Activated CD8-positive, alpha-beta memory T cell treated with anti-CD3 and anti-CD28 coated beads, Interleukin-2, amount 50 U/mL, for 24 hours (primary cell): ENCODE measurements around the gene LRRC4C.
"Not testable (repeated sequence)": the region's sequence is repeated elsewhere in the genome, so short reads cannot be mapped to it uniquely, and the experiment has no call there.

Source experiments
- DNase-seq: peaks from one replicate; pipeline ENCODE4 v3.0.0-alpha.2; 2020; ENCODE audit errors: extremely low read depth

Gene LRRC4C

DNA sequence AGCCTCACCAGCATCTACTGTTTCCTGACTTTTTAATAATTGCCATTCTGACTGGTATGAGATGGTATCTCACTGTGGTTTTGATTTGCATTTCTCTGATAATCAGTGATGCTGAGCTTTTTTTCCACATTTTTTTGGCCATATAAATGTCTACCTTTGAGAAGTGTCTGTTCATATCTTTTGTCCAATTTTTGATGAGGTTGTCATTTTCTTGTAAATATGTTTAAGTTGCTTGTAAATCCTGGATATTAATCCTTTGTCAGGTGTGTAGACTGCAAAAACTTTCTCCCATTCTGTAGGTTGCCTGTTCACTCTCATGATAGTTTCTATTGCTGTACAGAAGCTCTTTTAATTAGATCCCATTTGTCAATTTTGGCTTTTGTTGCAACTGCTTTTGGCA is 439.8 kb downstream of the LRRC4C start:
- DNase-seq: not testable (repeated sequence)

DNA sequence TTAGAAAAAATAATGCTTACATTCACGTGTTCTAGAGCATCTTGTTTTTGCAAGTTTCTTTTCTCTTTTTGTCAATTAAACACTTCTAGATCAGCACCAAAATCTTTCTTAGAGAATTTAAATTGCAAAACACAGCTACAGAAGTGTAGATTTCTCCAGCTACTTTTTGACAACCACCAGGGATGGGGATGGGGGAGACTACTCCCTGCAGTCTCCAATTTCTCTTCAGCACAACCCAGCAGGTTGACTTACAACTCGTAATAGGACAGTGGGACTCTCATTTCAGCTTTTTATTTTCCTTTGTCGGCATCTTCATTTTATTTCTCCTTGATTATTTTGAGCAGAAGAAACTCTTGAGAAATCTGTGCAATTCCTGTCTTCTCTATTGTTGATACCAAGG is 441.2 kb downstream of the LRRC4C start:
- DNase-seq: no peak

DNA sequence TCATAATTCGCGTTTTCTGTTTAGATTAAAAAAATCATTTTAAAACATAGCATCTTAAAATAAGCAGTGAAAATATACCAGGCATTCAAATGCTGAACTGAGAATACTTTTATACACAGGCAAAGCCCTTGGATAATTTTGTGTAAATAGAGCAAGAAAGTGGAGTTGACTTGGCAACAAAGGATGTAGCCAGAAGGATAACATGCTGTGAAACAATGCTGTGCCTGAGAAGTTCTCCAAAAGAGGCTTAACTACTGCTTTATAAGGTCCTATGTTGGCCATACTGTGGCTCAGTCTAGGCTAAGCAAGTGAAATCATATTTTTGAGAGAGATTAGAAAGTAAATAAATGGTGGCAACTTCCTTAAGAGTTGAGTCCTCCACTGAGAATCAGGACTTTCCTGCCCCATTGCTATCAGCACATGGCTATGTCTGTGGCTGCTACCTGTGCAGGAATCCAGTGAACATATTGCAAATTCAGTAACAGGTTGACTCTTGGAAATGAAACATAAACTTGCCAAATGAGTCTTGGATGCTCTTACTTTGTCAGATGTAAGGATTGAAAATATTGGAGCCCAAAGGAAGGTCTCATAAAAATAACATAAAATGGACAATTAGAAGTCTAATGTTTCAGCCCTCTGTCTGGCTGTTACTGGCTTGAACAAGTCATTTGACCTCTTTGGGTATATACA is 448.9 kb downstream of the LRRC4C start:
- DNase-seq: no peak

DNA sequence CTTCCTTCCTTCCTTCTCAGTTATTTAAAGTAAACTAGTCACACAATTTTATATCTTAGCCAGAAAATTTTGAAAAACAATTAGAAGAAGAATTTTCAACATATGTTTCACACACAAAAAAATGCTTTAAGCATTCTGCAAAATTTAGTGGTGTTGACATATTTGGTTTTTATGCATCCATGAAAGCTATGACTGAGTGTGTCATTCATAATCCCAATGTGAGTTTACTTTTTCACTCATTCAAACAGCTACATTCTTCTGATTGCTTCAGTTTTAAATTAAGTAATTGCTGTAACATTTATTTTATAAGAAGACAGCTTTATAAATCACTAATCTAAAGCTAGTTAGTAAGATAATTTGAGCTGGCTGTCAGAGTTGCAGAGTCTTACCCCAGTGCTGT is 453.5 kb downstream of the LRRC4C start:
- DNase-seq: no peak

DNA sequence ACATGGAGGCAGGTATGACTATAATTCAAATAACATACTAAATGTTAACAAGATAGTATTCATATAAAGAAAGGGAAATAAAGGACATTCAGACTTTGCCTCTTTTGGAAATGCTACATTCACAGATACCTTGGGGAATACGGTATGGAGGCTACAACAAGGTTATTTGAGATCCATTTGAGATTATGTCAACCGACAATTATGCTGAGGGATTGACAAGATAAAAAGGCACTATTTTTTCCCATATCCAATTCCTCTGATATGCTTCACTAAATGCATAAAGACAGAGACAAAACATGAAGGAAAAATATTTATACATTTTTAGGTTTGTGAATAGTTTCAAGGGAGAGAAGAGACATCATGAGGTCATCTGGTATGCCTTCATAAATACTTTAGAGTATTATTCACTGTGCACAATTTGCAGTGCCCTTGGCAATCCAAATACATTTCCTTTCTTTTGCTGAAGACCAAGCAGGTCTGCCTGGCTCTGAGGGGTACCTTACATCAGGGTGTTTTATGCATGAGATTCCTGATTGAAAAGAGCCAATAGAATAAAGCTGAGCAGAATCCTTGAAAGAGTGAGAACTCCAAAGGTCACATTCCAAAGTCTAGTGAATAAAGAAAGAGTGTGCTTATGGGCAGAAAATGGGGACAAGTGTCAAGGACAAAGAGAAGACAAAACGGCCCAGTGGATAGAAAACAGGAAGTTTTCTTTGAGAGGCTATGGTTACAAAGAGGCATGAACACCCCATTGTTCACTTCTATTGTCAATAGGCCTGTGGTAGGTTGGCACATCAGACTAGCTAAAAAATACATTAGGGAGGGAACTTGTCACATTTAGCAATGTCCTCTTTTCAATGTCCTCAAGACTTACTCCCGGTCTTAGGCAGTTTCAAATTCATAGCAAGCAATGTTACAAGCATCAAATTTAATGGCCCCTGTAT is 455.8 kb downstream of the LRRC4C start:
- DNase-seq: no peak

DNA sequence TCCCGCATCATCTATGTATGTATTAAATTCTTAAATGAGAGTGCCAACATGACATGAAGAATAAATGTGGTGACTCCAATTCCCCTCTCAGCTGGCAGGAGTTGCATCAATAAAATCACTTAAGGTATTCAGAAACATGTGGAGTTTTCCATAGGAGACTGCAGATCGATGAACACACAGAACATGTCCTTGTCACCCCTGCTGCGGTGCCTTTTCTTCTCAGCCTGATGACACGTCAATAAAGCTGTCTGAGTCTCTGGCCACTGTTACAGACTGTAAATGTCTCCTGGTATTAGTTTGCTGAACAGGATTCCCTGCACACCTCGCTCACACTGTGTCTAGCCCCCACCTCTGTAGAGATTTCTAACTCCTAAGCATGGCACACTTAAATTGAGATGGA is 460.5 kb downstream of the LRRC4C start:
- no peak for DNase-seq

DNA sequence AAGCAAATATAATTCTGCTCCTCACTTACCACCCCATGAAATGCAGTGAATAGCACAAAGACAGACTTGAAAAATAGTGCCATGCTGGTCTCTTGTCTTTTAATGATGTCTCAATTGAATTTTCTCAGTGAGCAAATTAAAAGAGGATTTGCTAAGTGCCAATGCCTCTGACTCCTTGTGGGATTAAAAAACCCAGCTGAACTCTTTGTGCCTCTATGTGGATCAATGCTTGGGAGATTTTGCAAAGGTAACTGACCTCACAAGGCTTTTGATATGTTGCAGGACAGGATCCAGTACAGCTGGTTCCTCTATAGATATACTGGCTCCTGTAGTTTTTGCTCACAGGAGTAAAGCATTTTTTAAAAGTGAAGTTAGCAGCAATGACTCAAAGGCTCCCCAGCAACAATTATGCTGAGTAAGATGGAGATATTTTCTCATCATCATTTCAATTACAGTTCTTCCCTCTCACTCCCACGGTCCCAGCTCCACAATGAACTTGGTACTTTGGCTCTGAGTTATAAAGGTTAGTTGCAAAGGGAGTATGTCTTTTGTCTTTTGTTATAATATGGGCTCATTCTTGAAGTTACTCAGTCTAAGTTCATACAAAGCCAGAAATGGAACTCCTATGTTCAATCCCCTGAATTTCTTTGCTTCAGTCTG is 471.5 kb downstream of the LRRC4C start:
- no peak for DNase-seq

DNA sequence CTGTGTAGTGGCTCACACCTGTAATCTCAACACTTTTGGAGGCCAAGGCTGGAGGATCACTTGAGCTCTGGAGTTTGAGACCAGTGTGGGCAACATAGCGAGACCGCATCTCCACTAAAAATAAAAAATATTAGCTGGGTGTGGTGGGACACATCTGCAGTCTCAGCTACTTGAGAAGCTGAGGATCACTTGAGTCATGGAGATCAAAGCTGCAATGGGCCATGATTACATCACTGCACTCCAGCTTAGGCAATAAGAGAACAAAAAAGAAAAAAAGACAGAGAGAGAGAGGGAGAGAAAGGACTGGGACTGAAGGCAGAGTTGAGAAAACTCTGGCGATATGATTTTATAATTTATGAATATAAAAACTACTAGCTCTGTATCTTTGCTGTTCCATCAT is 473.1 kb downstream of the LRRC4C start:
- DNase-seq: no peak

DNA sequence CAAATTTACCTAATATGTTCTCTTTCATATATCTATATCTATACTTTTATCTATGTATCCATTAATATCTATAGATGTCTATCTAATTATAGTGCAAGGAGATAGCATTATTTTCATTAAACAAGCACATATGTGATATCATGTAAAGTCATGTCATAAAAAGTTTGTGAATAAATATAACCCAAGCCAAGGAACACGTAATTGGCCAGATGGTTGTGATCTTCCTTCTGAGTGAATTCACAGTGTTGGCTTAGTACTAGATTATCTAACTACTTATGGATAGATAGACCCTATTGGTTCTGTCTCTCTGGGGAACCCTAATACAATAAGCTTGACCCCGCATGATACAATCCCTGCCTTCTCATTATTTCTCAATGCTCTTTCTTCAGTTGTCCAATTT is 484.4 kb downstream of the LRRC4C start:
- no peak for DNase-seq

DNA sequence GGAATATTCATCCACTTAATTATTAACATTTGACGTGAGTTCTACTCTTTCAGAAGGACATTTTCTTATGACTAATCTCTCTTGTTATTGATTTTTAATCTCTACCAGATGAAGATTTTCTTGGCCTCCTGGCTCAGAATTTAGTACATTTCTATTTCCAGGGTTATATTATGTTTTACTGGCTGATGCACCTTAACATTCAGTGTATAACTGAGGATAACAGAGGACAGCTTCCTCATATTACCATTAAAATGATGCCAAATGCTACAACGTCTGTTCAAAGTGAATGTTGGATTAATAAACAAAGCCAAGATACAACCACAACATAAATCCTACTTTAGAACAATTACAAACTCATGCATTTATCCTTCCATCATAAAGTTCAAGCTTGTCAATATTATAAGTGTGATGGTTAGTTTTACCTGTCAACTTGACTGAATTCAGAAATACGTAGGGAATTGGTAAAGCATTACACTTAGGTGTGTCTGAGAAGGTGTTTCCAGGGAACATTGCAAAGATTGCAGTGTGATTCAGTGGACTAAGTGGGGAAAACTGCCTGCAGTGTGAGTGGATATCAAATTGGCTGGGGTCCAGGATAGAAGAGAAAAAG is 485.2 kb downstream of the LRRC4C start:
- no peak for DNase-seq

DNA sequence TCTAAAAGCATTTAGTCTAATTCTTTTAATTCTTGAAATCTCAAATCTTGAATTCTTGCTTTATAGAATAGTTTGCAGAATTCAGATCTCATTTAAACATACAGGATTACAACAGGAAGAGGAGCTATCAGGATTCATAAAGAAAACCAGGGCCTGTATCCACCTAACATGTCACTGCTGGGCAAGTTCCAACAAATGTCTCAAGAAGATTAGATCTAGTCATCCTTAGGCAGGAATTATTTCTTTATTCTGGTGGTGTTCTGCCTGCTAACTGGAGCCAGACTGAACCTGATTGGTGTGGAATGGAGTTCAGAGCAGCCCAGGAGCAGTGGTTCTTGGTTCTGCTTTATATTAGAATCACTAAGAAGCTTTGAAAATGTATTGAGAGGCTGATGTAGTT is 500.7 kb downstream of the LRRC4C start:
- no peak for DNase-seq

DNA sequence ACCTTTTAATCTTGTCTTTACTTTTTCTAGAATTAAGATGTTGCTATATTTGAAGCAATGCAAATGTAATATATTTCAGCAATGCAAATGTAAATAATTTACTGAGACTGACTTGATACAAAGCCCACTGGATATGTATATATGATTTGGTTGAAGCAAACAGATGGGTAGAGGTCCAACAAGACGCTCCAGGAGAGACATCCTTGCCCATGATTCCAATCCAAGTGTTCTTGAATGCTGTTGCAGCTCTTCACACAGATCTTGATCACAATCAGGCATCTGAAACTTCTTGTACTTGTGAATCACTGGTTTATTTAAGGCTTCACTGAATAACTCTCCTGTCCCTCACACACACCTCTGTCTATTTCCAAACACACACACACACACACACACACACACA is 507.0 kb downstream of the LRRC4C start:
- DNase-seq: no peak

DNA sequence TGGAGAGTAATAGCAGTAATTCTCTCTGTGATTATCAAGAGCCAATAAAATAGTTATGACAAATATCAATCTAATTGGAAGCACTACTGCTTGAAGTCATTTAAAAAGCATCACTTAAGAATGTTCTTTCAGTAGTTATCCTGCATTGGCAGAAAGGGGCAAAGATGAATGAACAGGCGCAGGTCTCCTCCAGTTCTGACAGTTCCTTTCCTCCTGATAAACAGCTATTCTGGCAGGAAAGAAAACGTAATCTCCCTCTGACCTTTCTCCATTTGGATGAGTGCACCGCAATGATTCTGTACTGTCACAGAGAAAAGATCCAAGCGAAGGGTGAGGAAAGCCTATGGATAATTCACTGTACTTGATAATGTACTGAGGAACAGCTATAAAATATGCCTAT is 521.5 kb downstream of the LRRC4C start:
- no peak for DNase-seq

DNA sequence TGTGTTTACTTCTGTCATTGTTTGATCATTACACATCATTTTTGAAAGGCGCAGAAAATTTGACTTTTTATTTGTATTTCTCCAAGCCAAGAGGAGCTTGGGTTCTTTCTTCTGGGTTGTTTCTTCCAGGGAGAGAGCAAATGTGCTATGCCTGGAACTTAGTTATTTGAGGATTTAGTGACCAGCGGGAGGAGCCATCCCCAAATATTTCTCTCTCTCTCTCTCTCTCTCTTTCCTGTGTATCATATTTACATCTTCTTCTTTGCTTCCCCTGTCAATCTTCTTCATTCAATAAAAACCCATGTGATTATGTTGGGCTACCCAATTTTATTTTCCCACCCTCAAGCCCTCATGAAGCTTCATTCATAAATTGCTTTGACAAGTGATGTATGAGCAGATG is 534.5 kb downstream of the LRRC4C start:
- no peak for DNase-seq

DNA sequence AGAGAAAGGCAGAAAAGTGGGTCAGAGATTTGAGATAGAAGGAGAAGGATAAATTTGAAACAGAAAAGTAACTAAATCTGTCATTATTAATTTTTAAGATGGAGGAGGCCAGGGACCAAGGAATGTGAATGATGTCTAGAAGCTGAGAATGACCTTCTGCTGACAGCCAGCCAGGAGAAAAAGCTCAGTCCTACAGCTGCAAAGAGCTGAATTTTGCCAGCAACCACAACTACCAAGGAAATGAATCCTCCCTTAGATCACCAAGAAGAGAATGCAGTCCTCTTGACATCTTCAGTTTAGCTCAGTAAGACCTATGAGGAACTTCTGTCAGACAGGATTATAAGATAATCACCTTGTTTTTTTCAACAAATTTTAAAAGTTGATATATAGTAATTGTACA is 538.2 kb downstream of the LRRC4C start:
- DNase-seq: no peak

DNA sequence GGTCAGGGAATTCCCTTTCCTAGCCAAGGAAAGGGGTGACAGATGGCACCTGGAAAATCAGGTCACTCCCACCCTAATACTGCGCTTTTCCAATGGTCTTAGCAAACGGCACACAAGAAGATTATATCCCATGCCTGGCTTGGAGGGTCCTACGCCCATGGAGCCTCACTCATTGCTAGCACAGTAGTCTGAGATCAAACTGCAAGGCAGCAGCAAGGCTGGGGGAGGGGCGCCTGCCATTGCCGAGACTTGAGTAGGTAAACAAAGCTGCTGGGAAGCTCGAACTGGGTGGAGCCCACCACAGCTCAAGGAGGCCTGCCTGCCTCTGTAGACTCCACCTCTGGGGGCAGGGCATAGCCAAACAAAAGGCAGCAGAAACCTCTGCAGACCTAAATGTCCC is 548.7 kb downstream of the LRRC4C start:
- not testable (repeated sequence) for DNase-seq

DNA sequence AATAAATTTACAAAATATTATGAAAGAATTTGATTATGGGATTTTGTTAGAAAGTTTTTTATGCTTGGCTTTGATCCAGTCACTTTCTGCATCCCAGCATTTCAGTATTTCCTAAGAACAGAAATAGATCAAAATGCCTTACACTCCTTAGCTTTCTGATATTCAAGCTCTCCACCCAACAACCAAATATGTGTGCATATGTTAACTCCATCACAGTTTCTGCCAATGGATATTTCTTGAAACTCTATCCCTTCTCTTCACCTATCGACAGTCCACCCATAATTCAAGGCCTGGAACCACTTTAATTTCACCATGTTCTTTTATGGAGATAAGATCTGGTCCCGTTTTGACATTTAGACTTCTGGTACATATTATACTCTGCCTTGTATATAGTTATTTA is 565.0 kb downstream of the LRRC4C start:
- DNase-seq: no peak

DNA sequence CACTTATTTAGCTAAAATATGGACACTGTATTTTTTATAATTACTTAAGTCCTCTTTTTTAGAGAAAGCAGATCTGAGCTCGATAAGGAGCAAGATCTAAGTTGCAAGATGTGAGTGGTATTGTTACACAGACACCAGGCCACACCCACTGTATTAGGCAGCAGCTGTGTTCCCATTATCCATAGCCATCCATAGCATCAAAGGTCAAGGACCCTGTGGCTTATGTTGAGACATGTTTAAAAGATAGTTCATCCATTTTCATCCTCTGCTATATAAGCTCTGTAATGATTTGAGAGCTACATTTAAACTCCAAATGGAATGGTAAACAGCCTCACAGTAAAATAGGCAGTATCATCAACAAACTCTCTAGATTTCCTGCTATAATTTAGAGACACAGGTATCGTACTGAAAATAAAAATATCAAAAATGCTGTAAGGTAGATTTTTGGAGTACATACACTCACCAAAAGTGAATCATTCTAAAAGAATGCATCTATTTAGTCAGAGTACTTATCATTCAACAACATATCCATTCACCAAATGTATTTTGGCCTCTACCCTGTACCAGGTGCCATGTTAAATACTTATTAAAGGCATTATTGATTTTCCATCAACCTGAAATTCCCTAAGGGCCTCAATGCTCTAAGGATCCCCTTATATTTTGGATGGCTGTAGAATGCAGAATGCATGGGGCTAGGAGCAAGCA is 574.0 kb downstream of the LRRC4C start:
- DNase-seq: no peak

DNA sequence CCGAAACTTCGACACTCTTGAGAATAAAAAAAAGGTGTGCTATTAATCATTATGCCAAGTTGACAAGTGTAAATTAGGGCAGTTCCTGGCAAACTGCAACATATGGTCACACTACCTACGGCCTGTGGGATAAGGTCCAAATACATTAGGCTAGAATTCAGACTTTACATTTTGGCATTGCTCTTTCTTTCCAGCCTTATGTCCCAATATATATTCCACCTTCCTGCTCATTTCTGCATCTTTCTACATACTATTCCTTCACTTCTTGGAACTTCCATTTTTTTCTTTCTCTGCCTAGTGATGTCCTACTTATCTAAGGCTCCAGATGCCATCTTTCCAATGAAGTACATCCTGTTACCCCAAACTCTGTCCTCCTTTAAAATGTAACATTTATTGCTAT is 577.2 kb downstream of the LRRC4C start:
- no peak for DNase-seq

DNA sequence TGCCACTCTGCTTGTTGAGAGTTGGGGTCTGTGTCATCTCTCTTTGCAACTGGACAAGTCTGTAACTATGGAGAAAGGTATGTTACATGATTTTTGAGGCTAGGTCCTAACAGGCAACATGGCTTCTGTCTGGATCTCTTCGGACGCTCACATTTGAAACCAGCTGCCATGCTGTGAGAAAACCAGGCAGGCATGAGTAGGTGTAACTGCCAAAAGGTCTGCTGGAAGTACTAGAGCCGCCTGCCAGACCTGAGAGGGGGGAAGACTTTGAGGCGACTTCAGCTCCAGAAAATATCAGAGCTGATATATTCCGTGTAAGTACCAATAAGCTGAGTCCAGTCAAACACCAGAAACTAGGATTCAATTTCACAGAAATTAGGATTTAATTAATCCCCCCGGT is 579.5 kb downstream of the LRRC4C start:
- DNase-seq: no peak

DNA sequence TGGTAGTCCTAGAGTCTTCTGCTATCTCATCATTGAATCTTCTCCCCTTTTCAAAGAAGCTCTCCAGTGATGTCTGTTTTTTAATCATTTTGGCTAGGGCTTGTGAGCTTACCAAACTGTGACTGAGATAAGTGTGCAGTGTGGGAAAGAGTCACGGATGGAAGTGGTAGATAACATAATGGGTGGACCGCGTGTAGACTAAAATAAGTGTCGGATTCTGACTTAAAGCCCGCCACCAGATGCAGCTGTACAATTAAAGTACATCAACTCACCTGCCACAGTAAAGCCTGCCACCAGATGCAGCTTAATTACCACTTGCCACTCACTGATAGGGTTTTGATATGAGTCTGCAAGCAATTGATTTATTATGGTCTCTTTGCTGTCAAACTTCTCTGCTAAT is 581.5 kb downstream of the LRRC4C start:
- DNase-seq: no peak

DNA sequence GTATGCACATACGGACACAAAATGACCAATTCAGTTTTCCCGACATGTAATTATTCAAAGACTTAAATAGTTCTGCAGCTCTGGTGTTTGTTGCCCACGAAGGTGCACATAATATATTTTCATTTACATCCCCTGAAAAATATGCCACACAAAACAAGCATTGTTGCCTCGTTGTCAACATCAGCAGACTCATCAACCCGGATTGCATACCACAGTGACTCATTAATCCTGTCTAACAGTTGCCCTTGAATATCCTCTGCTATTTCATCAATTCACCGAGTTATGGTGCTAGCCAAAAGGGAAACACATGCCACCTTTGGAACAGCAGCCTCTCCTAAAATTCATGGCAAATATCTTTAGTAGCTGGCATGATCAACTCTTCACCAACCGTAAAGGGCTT is 582.2 kb downstream of the LRRC4C start:
- DNase-seq: no peak
